B cell (primary cell): ENCODE data around the gene CCL7. TPM values are rescaled to one million over a fixed set of nuclear protein-coding genes. Genes with fewer than 3 reads are reported as not detected.

Experiments used
- ATAC-seq: fragments of 200-7000 bp; cut with Tn5 transposase; one replicate; pipeline ENCODE4 v1.10.0; 2021; ENCODE audit warnings: low read depth, mild to moderate bottlenecking, moderate number of reproducible peaks, moderate library complexity
- CTCF ChIA-PET: fragments of 350-600 bp; sonication (Branson Sonifier 250); formaldehyde crosslinking; loops from one replicate; lab custom pipeline; 2021; ENCODE audit warnings: antibody characterized with exemption, inconsistent platforms; lab: Charles Lee
- POLR2A ChIA-PET: fragments of 350-600 bp; sonication (Branson Sonifier 250); formaldehyde crosslinking; loops from one replicate; lab custom pipeline; 2021; ENCODE audit warnings: antibody characterized with exemption; lab: Charles Lee
- DNase-seq: peaks from one replicate; pipeline ENCODE4 v3.0.0; 2013
- H2AFZ ChIP-seq: 2 replicates; pipeline ENCODE4 v1.6.1; 2012; ENCODE audit warnings: mild to moderate bottlenecking, low read depth, low read length; ENCODE audit not compliant: insufficient read depth, poor library complexity, severe bottlenecking
- H3K27ac ChIP-seq, 2 donors: 1 replicate in 1 of 2; 2 replicates in 1 of 2; pipeline ENCODE4 v1.5.1; 2012 to 2013; ENCODE audit warnings: low read length in 2 of 2, mild to moderate bottlenecking in 2 of 2, moderate library complexity in 1 of 2
- H3K27me3 ChIP-seq, 4 experiments: fragments of 200-600 bp in 1 of 4; sonication (generic) in 1 of 4; replicated peaks in 1 of 4; 1 replicate in 2 of 4; 2 replicates in 2 of 4; pipeline versions ENCODE4 v1.6.1 to v1.7.0; 2013 to 2016; ENCODE audit warnings: low read length in 3 of 4, mild to moderate bottlenecking in 2 of 4, mixed read lengths in 1 of 4, moderate library complexity in 1 of 4; ENCODE audit not compliant: insufficient read depth in 4 of 4, control insufficient read depth in 3 of 4; ENCODE audit errors: control extremely low read depth in 1 of 4
- H3K36me3 ChIP-seq, 2 experiments: replicated peaks in 1 of 2; 1 replicate in 1 of 2; 2 replicates in 1 of 2; pipeline versions ENCODE4 v1.6.1 to v1.7.1; 2013; ENCODE audit warnings: low read length in 1 of 2; ENCODE audit not compliant: insufficient read depth in 2 of 2, control insufficient read depth in 1 of 2; ENCODE audit errors: control extremely low read depth in 1 of 2, extremely low read depth in 1 of 2
- H3K4me1 ChIP-seq, 2 donors: fragments of 200-600 bp in 1 of 2; sonication (generic) in 1 of 2; 1 replicate in 1 of 2; 2 replicates in 1 of 2; pipeline versions ENCODE4 v1.5.1 to v1.6.1; 2013 to 2017; ENCODE audit warnings: low read length in 2 of 2; ENCODE audit not compliant: control insufficient read depth in 2 of 2, insufficient read depth in 2 of 2
- H3K4me2 ChIP-seq: replicated peaks from 2 replicates; pipeline ENCODE3; 2012; ENCODE audit warnings: mild to moderate bottlenecking, low read depth, low read length; ENCODE audit not compliant: poor library complexity, severe bottlenecking
- H3K4me3 ChIP-seq, 5 experiments: fragments of 200-600 bp in 1 of 5; sonication (generic) in 1 of 5; 1 replicate in 3 of 5; 2 replicates in 2 of 5; pipeline versions ENCODE4 v1.5.1 to v1.7.0; 2011 to 2016; ENCODE audit warnings: low read length in 4 of 5, mild to moderate bottlenecking in 4 of 5, low read depth in 2 of 5, control low read depth in 1 of 5, moderate library complexity in 1 of 5; ENCODE audit not compliant: insufficient read depth in 1 of 5; ENCODE audit errors: control extremely low read depth in 1 of 5, extremely low read depth in 1 of 5
- H3K79me2 ChIP-seq: fragments of 200-600 bp; sonication (generic); one replicate; pipeline ENCODE4 v1.6.0; 2016; ENCODE audit warnings: low read length; ENCODE audit not compliant: control insufficient read depth, insufficient read depth
- H3K9ac ChIP-seq: fragments of 200-600 bp; sonication (generic); 2 replicates; pipeline ENCODE4 v1.6.1; 2017; ENCODE audit warnings: mild to moderate bottlenecking, low read length, moderate library complexity
- H3K9me3 ChIP-seq, 3 donors: one replicate each; pipeline versions ENCODE4 v1.6.1 to v1.7.1; 2013; ENCODE audit warnings: low read length in 2 of 3; ENCODE audit not compliant: control insufficient read depth in 2 of 3, insufficient read depth in 1 of 3; ENCODE audit errors: control extremely low read depth in 1 of 3
- H4K20me1 ChIP-seq: 2 replicates; pipeline ENCODE4 v1.6.0; 2012; ENCODE audit warnings: mild to moderate bottlenecking, low read length; ENCODE audit not compliant: insufficient read depth, control insufficient read depth, poor library complexity, severe bottlenecking
- H3K27ac Mint-ChIP-seq: one replicate; pipeline ENCODE4 v1.8.0; 2021; ENCODE audit warnings: mixed read lengths
- H3K27me3 Mint-ChIP-seq: one replicate; pipeline ENCODE4 v1.8.0; 2021; ENCODE audit warnings: mixed read lengths
- H3K4me1 Mint-ChIP-seq: one replicate; pipeline ENCODE4 v1.8.0; 2021; ENCODE audit warnings: mixed read lengths
- H3K4me3 Mint-ChIP-seq: one replicate; pipeline ENCODE4 v1.8.0; 2021; ENCODE audit warnings: mixed read lengths
- H3K9me3 Mint-ChIP-seq: one replicate; pipeline ENCODE4 v1.8.0; 2022; ENCODE audit warnings: mixed read lengths; ENCODE audit not compliant: insufficient read depth
- EZH2 ChIP-seq: IDR thresholded peaks from 2 replicates; pipeline ENCODE4 v1.6.1; 2012; ENCODE audit warnings: borderline replicate concordance, low read depth, mild to moderate bottlenecking, moderate library complexity, low read length; ENCODE audit not compliant: insufficient read depth, poor library complexity, severe bottlenecking
- WGBS: methylation state at CpG from one replicate; pipeline ENCODE4 v1.1.5; 2013; ENCODE audit warnings: missing lambda C conversion rate; ENCODE audit not compliant: insufficient coverage; 5-methylcytosine and 5-hydroxymethylcytosine counted together
- intact Hi-C: fragments of 100-400 bp; cut with micrococcal nuclease; formaldehyde crosslinking; loops from one replicate; pipeline ENCODE4 v1.10.0; 2022
- polyA plus RNA-seq: library from polyadenylated mRNA; depleted of rRNA; stranded (reverse); fragments of >200 nt; gene quantifications from 2 replicates; pipeline ENCODE4 v1.2.3, GENCODE V29; 2012
- total RNA-seq, 2 donors: library from RNA; stranded (reverse); fragments of 120-200 nt in 1 of 2; gene quantifications; 1 replicate in 1 of 2; 2 replicates in 1 of 2; pipeline versions ENCODE4 v1.2.3 to v1.2.4, GENCODE V29; 2013 to 2022
- TF ChIP-seq, protein P1 (sequence below): fragments of 200-600 bp; IDR thresholded peaks from one replicate; pipeline ENCODE4 v1.8.0; 2022; ENCODE audit warnings: antibody characterized with exemption, mild to moderate bottlenecking

CCL7 gene
- total and polyA plus RNA-seq, 2 donors (not counting 1 experiment from before 2014, with no cell fraction given) = not detected

DNA sequence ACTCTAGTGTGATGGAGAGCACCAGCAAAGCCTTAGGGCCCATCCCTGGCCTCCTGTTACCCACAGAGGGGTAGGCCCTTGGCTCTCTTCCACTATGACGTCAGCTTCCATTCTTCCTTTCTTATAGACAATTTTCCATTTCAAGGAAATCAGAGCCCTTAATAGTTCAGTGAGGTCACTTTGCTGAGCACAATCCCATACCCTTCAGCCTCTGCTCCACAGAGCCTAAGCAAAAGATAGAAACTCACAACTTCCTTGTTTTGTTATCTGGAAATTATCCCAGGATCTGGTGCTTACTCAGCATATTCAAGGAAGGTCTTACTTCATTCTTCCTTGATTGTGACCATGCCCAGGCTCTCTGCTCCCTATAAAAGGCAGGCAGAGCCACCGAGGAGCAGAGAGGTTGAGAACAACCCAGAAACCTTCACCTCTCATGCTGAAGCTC, 49.0 kb downstream of the CCL7 start, which contains the start of gene CCL8:
TSS of gene CCL8 (plus strand) at position 397 of the 445 bp plus-strand sequence. CDS start 67 bp downstream, outside the sequence.
- no peak within 1 kb of the TSS for H2AFZ ChIP-seq
- peaks cover 0 to 3% of the 10 kb centered on the region in 2 donors for H3K4me1 ChIP-seq
- H3K9me3 Mint-ChIP-seq = no peaks in the 10 kb centered on the region
- peaks cover 0 to 5% (median 4%) of the 10 kb centered on the region in 4 experiments for H3K27me3 ChIP-seq
- no peak for TF ChIP-seq EZH2
- TF ChIP-seq, protein P1, sequence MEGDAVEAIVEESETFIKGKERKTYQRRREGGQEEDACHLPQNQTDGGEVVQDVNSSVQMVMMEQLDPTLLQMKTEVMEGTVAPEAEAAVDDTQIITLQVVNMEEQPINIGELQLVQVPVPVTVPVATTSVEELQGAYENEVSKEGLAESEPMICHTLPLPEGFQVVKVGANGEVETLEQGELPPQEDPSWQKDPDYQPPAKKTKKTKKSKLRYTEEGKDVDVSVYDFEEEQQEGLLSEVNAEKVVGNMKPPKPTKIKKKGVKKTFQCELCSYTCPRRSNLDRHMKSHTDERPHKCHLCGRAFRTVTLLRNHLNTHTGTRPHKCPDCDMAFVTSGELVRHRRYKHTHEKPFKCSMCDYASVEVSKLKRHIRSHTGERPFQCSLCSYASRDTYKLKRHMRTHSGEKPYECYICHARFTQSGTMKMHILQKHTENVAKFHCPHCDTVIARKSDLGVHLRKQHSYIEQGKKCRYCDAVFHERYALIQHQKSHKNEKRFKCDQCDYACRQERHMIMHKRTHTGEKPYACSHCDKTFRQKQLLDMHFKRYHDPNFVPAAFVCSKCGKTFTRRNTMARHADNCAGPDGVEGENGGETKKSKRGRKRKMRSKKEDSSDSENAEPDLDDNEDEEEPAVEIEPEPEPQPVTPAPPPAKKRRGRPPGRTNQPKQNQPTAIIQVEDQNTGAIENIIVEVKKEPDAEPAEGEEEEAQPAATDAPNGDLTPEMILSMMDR = no peak
- H3K4me2 ChIP-seq = no peak within 1 kb of the TSS
- H3K27me3 Mint-ChIP-seq = peaks cover 17% of the 10 kb centered on the region
- no peak for DNase-seq
- no peaks in the 10 kb centered on the region for H3K9me3 ChIP-seq
- ChIA-PET CTCF (no interaction called here), POLR2A (no interaction called here)
- no peaks in the 10 kb centered on the region for H3K4me1 Mint-ChIP-seq
- H3K27ac Mint-ChIP-seq = no peak within 1 kb of the TSS
- 85% methylated on average over 2 of the region's 2 CpGs for WGBS
- no peak for ATAC-seq
- no peaks in the 10 kb centered on the region for H4K20me1 ChIP-seq
- H3K27ac ChIP-seq = no peak within 1 kb of the TSS
- H3K36me3 ChIP-seq = no peaks in the 10 kb centered on the region
- no peak within 1 kb of the TSS for H3K4me3 Mint-ChIP-seq
- H3K9ac ChIP-seq = no peak within 1 kb of the TSS
- H3K79me2 ChIP-seq = no peaks in the 10 kb centered on the region
- intact Hi-C loops = no loop called here
- no peak within 1 kb of the TSS for H3K4me3 ChIP-seq

Other genes with a start within 250 kb of the CCL7 start
- gene CCL2, start 14.9 kb upstream of the CCL7 start, total RNA-seq = 4.4 and 6.8 TPM in 2 replicates
- gene CCL2, start 14.9 kb upstream of the CCL7 start, polyA plus RNA-seq = 0.23 TPM in 1 of 2 replicates, not detected in the other
- gene CCL11, start 15.5 kb downstream of the CCL7 start, total RNA-seq = not detected in 2 replicates
- not detected in 2 replicates for gene CCL11, start 15.5 kb downstream of the CCL7 start, polyA plus RNA-seq
- not detected in 2 replicates for gene CCL8, start 49.2 kb downstream of the CCL7 start, total RNA-seq
- not detected in 2 replicates for gene CCL8, start 49.2 kb downstream of the CCL7 start, polyA plus RNA-seq
- not detected in 2 replicates for gene CCL13, start 86.3 kb downstream of the CCL7 start, total RNA-seq
- not detected in 2 replicates for gene CCL13, start 86.3 kb downstream of the CCL7 start, polyA plus RNA-seq
- gene CCL1, start 93.0 kb downstream of the CCL7 start, total RNA-seq = not detected in 2 replicates
- not detected in 2 replicates for gene CCL1, start 93.0 kb downstream of the CCL7 start, polyA plus RNA-seq